Left ventricle myocardium superior (tissue), 1 donor: Measurements from ENCODE around the gene CMSS1. TPM values are rescaled to one million over a fixed set of nuclear protein-coding genes. Genes with fewer than 3 reads are reported as not detected.

Source experiments
- ATAC-seq: fragments of 200-7000 bp; cut with Tn5 transposase; one replicate; pipeline ENCODE4 v1.9.1; 2020; ENCODE audit warnings: mild to moderate bottlenecking, moderate library complexity
- DNase-seq: peaks from one replicate; pipeline ENCODE4 v3.0.0-alpha.2; 2020
- intact Hi-C: fragments of 100-400 bp; cut with micrococcal nuclease; formaldehyde crosslinking; loops from one replicate; pipeline ENCODE4 v1.11.0; 2022
- total RNA-seq: library from RNA; stranded (reverse); fragmentation: NEBNext Ultra II Directional; extraction: Animal tissue kit (Norgen Biotek cat#: 25700); gene quantifications from one replicate; pipeline ENCODE4 v1.2.1, GENCODE V29; 2021
- donor health status: DM: no; HTN: yes; CAD: no; lungs with severe emphysema.

Gene CMSS1
- total RNA-seq, 1 donor from 2014 or later = 34.5 TPM

DNA sequence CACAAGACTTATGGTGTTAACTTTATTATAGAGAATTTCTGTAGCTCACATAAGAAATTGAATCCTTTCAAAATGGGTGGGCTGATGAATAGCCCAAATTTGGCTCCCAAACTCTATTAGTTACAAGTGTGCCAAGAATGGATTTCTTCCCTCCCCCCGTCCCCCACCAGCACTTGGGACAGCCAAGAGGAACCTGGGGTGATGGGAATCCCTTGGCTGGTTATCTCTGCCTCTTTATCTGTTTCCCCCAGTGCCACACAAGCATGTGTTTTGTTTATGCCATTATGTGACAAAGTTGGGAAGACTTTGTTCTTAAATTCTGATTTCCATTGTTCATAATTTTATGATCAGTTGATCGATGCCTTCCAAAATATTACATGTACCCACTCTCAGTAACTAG is 28.3 kb downstream of the CMSS1 start:
- intact Hi-C loops = loop anchor here (10.0 kb wide), 1 partner anchor 209 kb away; no protein-coding TSS in a partner anchor
- ATAC-seq (no peak), DNase-seq (no peak)

- intact Hi-C loops = loop anchor here (10.0 kb wide), 1 partner anchor 208 kb away; no protein-coding TSS in a partner anchor
- ATAC-seq (peak; percentile 58), DNase-seq (no peak)
Measured at GRCh38 chr3:99846477-99847160, 29.0 kb downstream of the CMSS1 start.

DNA sequence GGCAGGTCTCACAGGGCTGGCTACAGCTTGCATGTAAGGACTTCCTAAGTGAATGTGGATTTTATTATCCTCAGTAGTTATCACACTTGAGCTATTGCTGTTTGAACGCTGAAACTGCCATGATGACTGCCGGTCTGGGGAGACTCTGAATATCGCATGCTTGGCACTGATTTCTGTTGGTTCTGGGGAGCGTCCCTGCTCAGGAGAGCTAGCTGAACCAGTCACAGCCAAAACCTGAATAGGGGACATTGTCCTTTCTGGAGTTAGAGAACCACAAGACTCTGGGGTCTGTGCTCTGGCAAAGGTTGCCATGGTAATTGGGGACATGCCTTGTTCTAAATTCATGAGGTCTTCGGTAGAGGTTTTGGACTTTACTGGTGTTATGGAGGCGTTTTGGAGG is 30.8 kb downstream of the CMSS1 start:
- ATAC-seq (no peak), DNase-seq (peak; percentile 27)
- intact Hi-C loops = loop anchor here (10.0 kb wide), 1 partner anchor 206 kb away; no protein-coding TSS in a partner anchor

DNA sequence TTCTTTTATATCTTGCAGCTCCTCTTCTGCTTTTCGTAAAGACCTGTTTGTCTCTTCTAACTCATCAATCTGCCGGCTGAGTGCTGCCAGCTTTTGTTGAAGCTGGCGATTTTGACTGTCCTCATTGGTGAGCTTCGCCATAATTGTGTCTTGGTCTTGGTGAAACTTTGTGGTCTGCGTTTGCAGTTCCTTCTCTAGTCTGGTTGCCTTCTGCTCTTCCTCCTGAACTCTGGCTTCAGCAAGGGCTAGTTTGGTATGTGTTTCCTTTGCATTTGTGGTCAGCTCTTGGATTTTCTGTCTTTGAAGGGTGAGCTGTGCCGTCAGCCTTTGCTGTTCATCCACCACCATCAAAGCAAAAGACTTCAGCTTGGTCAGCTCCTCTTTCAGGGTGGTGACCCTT is 32.9 kb downstream of the CMSS1 start:
- no peak for DNase-seq
- intact Hi-C loops = no loop called here
- ATAC-seq = no peak

DNA sequence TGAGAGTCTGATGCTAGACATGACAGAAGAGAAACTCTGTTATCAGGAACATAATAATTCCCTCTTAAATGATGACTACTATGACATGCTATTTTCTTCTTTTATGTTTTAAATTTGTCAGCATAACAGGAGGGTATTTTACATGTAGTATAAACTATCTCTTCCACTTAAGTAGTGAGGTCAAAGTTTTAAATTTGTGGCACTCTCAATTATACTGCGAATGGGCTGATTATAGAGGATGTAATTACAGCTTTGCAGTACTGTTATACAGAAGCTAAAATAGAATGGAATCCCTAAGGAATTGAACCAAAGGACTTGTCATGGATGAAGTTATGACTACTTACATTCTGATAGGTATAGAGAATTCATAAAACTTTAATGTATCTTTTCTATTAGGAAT is 34.3 kb downstream of the CMSS1 start:
- no peak for DNase-seq
- intact Hi-C loops = no loop called here
- ATAC-seq = no peak

DNA sequence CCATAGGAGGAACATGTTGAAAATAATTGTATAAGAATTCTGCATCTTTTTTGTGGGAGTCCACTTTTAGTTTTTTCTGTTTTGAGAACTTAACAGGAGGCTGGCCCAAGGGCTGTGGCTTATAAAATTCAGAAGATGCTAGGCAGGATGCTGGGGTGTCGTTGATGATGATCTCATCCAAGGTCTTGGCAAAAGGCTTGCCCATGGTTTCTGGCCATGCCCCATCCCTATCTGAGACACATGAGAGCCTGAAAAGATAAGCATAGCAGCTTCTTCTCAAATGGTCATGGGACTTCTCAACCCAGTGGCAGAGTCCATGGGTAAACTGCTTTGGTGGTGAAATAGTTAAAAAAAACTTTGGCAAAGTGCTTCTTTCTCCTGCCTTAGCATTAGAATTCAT is 35.2 kb downstream of the CMSS1 start:
- no peak for ATAC-seq
- intact Hi-C loops = no loop called here
- DNase-seq = no peak

- no peak for ATAC-seq
Measured at GRCh38 chr3:99854756-99855298, 37.2 kb downstream of the CMSS1 start.

DNA sequence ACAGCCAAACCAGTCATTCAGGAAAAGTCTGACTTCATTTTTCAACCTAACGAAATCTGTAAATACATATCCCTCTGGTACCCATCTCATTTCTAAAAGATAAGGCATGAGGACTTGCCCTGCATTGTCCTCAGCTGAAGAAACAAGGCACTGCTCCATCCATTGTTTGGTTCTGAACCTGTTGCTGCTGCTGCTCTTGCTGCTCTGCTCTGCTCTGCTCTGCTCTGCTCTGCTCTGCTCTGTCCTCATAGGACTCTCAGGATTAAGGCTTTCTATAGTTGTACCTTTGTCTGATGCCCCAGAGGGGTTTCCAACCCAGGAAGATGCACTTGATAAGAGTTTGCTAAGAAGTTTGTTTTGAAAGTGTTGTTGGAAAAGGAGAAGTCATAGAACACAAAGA is 38.2 kb downstream of the CMSS1 start:
- intact Hi-C loops = no loop called here
- ATAC-seq (no peak), DNase-seq (no peak)

More at GRCh38 chr3:99854756-99855298, 37.2 kb downstream of the CMSS1 start:
- intact Hi-C loops = no loop called here
- no peak for DNase-seq

DNA sequence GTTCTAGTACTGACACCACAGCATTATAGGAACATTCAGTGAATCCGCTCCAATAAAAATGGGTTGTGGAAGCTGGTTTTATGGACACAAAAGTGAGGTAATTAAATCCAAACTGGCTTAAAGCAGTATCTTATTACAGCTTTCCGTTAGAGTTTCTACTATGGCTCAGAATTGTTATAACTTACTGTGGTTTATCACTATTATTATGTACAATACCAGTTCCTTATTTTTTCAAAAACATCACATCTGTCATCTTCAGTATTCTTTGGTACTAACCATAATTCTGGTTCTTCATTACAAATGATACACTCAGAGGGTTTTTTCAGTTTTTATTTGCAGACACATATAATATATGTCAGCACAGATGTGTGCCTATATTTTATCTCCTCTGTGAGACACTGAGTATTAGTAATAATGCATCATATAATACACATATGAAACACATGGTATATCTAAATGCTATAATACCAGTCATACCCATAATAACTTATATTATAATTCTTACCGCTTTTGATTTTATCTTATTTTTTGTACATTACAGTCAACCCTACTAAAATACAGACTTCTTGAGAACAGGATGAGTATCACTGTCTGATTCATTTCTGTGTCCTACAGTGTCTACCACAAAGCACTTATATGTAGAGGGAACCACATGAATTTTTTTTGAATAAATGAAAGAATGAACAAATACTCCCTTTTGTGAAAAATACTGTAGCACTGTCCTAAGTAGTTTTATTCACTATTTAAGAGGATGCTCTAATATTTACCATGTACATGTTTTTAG is 39.0 kb downstream of the CMSS1 start:
- DNase-seq = no peak
- intact Hi-C loops = no loop called here
- no peak for ATAC-seq

DNA sequence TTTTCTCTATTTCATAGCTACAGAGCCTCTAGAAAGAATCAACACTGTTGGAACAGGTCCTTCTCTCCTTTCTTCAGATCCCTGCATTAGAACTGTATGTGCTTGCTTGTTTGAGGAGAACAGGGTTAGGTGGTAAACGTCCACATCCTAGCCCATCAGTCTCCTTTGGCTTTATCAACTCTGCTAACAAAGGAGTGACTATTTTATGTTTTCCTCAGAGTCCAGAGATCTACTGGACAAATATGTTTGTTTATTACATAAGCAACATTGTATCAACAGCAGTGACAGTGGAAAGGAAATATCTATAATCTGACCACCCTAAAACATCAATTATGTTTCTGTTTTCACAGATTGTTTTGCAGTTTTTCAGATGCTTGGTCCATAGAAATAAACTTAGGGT is 39.6 kb downstream of the CMSS1 start:
- DNase-seq (no peak), ATAC-seq (no peak)

DNA sequence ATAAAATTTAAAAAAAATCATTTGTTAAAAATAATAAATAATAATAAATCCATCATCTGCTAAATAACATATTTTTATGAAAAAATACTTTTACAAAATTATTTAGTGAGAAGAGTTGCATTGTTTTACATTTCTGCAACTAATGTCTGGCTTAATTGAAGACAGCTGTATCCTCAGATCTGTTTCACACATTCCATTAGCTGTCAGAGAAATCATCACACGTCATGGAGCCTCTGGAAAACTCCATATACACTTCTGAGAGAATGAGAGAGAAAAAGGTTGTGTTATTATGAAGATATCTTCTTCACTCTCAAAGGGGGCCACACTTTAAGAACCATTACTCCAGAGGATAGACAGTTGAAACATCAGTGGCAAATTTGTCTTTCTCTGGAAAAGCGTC is 40.8 kb downstream of the CMSS1 start:
- DNase-seq (no peak), ATAC-seq (no peak)
- intact Hi-C loops = no loop called here

More for the DNA sequence above, 39.6 kb downstream of the CMSS1 start:
- intact Hi-C loops = no loop called here

- peak; percentile 25 for ATAC-seq
- no peak for DNase-seq
- intact Hi-C loops = no loop called here
Measured at GRCh38 chr3:99859825-99860224, 42.2 kb downstream of the CMSS1 start.

- DNase-seq (no peak), ATAC-seq (peak; percentile 20)
- intact Hi-C loops = no loop called here
Measured at GRCh38 chr3:99861216-99861615, 43.6 kb downstream of the CMSS1 start.

DNA sequence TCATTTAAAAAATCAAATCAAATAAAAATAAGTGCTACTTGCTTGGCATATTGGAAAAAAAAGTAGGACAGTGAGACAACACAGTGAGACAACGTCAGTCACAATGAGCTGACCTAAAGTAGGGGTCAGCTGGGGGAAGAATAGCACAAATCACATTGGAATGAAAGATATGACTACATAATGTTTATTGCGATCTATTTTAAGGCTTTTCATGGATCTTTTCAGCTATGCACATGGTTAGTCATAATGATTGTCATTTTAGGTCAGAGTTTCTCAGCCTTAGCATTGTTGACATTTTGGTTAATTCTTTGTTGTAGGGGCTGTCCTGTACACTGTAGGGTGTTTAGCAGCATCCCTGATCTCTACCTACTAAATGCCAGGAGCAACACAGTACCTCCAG is 44.5 kb downstream of the CMSS1 start:
- no peak for DNase-seq

GRCh38 chr3:99863002-99863401 is 45.3 kb downstream of the CMSS1 start:
- DNase-seq = no peak
- ATAC-seq = no peak
- intact Hi-C loops = no loop called here

More for the DNA sequence above, 44.5 kb downstream of the CMSS1 start:
- no peak for ATAC-seq
- intact Hi-C loops = no loop called here

- ATAC-seq = no peak
- intact Hi-C loops = no loop called here
- no peak for DNase-seq
Measured at GRCh38 chr3:99863588-99863987, 45.9 kb downstream of the CMSS1 start.

DNA sequence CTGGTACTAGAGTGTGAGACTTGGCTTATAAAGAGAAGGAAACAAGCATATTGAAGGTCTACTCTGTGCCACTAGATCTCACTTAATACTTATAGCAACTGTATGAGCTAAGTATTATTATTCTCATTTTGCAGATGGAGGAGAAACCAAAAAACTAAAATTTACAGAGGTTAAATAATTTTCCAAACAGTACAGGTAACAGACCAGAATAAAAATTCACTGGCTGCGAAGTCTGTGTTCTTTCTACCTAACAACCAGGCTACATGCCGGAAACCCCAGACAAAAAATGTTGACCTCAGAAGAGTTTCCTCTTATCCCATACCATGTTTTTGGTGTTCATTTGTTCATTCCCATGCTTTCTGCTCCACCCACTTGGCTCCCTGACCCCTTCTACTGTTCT is 46.6 kb downstream of the CMSS1 start:
- intact Hi-C loops = no loop called here
- DNase-seq = no peak
- no peak for ATAC-seq

DNA sequence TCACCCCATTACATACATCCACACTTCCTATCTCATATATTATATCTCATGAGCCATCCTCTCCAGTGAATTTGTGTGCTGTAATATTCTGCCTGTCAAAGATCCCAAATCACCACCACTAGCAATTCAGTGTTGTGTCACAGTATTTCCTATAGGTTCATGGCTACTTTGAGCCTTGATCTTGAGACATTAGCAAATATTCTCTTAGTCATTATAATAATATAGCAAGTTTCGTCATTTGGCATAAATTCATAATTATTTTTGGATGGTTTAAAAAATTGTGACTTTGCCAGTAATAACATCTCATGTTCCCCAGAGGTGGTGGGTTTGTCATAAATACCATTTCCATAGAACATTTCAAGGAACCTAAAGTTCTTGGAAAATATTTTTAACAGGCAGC is 47.7 kb downstream of the CMSS1 start:
- intact Hi-C loops = no loop called here
- DNase-seq = no peak
- ATAC-seq = no peak

GRCh38 chr3:99866261-99866761 is 48.6 kb downstream of the CMSS1 start:
- no peak for DNase-seq
- intact Hi-C loops = no loop called here

GRCh38 chr3:99867594-99868310 is 50.1 kb downstream of the CMSS1 start:
- ATAC-seq (no peak), DNase-seq (no peak)
- intact Hi-C loops = no loop called here

More at GRCh38 chr3:99866261-99866761, 48.6 kb downstream of the CMSS1 start:
- ATAC-seq = no peak
